ENCODE results near the gene DSTN.

DSTN gene

GRCh38 chr20:17648791-17649730 is 79.2 kb downstream of the DSTN start:
- Histone ChIP-seq H3K4me3 (ENCODE audit: low read length) (no peak overlapping the region), H3K9ac (ENCODE audit: low read length) (no peak overlapping the region), H3K9me3 (ENCODE audit: control insufficient read depth, low read length) (no peaks in the 10 kb centered on the region), H3K4me1 (ENCODE audit: control insufficient read depth, insufficient read depth, low read length) (peaks cover 75% of the 10 kb centered on the region), H3K36me3 (ENCODE audit: control insufficient read depth, insufficient read depth, low read length) (peaks cover 4% of the 10 kb centered on the region), H3K27me3 (ENCODE audit: control insufficient read depth, insufficient read depth, low read length) (no peaks in the 10 kb centered on the region)

GRCh38 chr20:17650301-17651128 is 80.6 kb downstream of the DSTN start:
- Histone ChIP-seq H3K27me3 (ENCODE audit: control insufficient read depth, insufficient read depth, low read length) (no peaks in the 10 kb centered on the region), H3K9ac (ENCODE audit: low read length) (no peak overlapping the region), H3K4me3 (ENCODE audit: low read length) (no peak overlapping the region), H3K36me3 (ENCODE audit: control insufficient read depth, insufficient read depth, low read length) (peaks cover 10% of the 10 kb centered on the region), H3K9me3 (ENCODE audit: control insufficient read depth, low read length) (no peaks in the 10 kb centered on the region), H3K4me1 (ENCODE audit: control insufficient read depth, insufficient read depth, low read length) (peaks cover 63% of the 10 kb centered on the region)

GRCh38 chr20:17651129-17651759 is 81.4 kb downstream of the DSTN start:
- no peaks in the 10 kb centered on the region for H3K9me3 ChIP-seq (ENCODE audit: control insufficient read depth, low read length)
- H3K4me3 ChIP-seq (ENCODE audit: low read length), result no peak overlapping the region
- no peak overlapping the region for H3K9ac ChIP-seq (ENCODE audit: low read length)
- H3K27me3 ChIP-seq (ENCODE audit: control insufficient read depth, insufficient read depth, low read length), result no peaks in the 10 kb centered on the region
- H3K36me3 ChIP-seq (ENCODE audit: control insufficient read depth, insufficient read depth, low read length), result peaks cover 10% of the 10 kb centered on the region
- peaks cover 61% of the 10 kb centered on the region for H3K4me1 ChIP-seq (ENCODE audit: control insufficient read depth, insufficient read depth, low read length)

GRCh38 chr20:17651760-17652388 is 82.0 kb downstream of the DSTN start:
- Histone ChIP-seq H3K4me3 (ENCODE audit: low read length) (no peak overlapping the region), H3K27me3 (ENCODE audit: control insufficient read depth, insufficient read depth, low read length) (no peaks in the 10 kb centered on the region), H3K9ac (ENCODE audit: low read length) (no peak overlapping the region)

GRCh38 chr20:17652411-17652810 is 82.5 kb downstream of the DSTN start:
- no peaks in the 10 kb centered on the region for H3K27me3 ChIP-seq (ENCODE audit: control insufficient read depth, insufficient read depth, low read length)
- no peaks in the 10 kb centered on the region for H3K9me3 ChIP-seq (ENCODE audit: control insufficient read depth, low read length)
- no peak overlapping the region for H3K9ac ChIP-seq (ENCODE audit: low read length)
- no peak overlapping the region for H3K4me3 ChIP-seq (ENCODE audit: low read length)
- peaks cover 10% of the 10 kb centered on the region for H3K36me3 ChIP-seq (ENCODE audit: control insufficient read depth, insufficient read depth, low read length)
- peaks cover 51% of the 10 kb centered on the region for H3K4me1 ChIP-seq (ENCODE audit: control insufficient read depth, insufficient read depth, low read length)

More at GRCh38 chr20:17651760-17652388, 82.0 kb downstream of the DSTN start:
- no peaks in the 10 kb centered on the region for H3K9me3 ChIP-seq (ENCODE audit: control insufficient read depth, low read length)
- H3K4me1 ChIP-seq (ENCODE audit: control insufficient read depth, insufficient read depth, low read length), result peaks cover 54% of the 10 kb centered on the region
- peaks cover 10% of the 10 kb centered on the region for H3K36me3 ChIP-seq (ENCODE audit: control insufficient read depth, insufficient read depth, low read length)

- no peak overlapping the region for H3K9ac ChIP-seq (ENCODE audit: low read length)
- no peaks in the 10 kb centered on the region for H3K9me3 ChIP-seq (ENCODE audit: control insufficient read depth, low read length)
- no peak overlapping the region for H3K4me3 ChIP-seq (ENCODE audit: low read length)
- peaks cover 36% of the 10 kb centered on the region for H3K4me1 ChIP-seq (ENCODE audit: control insufficient read depth, insufficient read depth, low read length)
- H3K27me3 ChIP-seq (ENCODE audit: control insufficient read depth, insufficient read depth, low read length), result no peaks in the 10 kb centered on the region
- peaks cover 10% of the 10 kb centered on the region for H3K36me3 ChIP-seq (ENCODE audit: control insufficient read depth, insufficient read depth, low read length)
Measured at GRCh38 chr20:17653835-17654648, 84.2 kb downstream of the DSTN start.

- Histone ChIP-seq H3K36me3 (ENCODE audit: control insufficient read depth, insufficient read depth, low read length) (peaks cover 10% of the 10 kb centered on the region), H3K4me3 (ENCODE audit: low read length) (no peak overlapping the region), H3K27me3 (ENCODE audit: control insufficient read depth, insufficient read depth, low read length) (no peaks in the 10 kb centered on the region), H3K9me3 (ENCODE audit: control insufficient read depth, low read length) (no peaks in the 10 kb centered on the region), H3K9ac (ENCODE audit: low read length) (no peak overlapping the region), H3K4me1 (ENCODE audit: control insufficient read depth, insufficient read depth, low read length) (peaks cover 32% of the 10 kb centered on the region)
Measured at GRCh38 chr20:17654649-17655285, 84.9 kb downstream of the DSTN start.

- Histone ChIP-seq H3K36me3 (ENCODE audit: control insufficient read depth, insufficient read depth, low read length) (peaks cover 10% of the 10 kb centered on the region), H3K4me1 (ENCODE audit: control insufficient read depth, insufficient read depth, low read length) (peaks cover 33% of the 10 kb centered on the region), H3K9ac (ENCODE audit: low read length) (no peak overlapping the region), H3K9me3 (ENCODE audit: control insufficient read depth, low read length) (no peaks in the 10 kb centered on the region), H3K27me3 (ENCODE audit: control insufficient read depth, insufficient read depth, low read length) (no peaks in the 10 kb centered on the region), H3K4me3 (ENCODE audit: low read length) (no peak overlapping the region)
Measured at GRCh38 chr20:17655286-17655651, 85.4 kb downstream of the DSTN start.

- H3K9me3 ChIP-seq (ENCODE audit: control insufficient read depth, low read length), result no peaks in the 10 kb centered on the region
- H3K4me3 ChIP-seq (ENCODE audit: low read length), result no peak overlapping the region
- H3K27me3 ChIP-seq (ENCODE audit: control insufficient read depth, insufficient read depth, low read length), result no peaks in the 10 kb centered on the region
- peaks cover 34% of the 10 kb centered on the region for H3K4me1 ChIP-seq (ENCODE audit: control insufficient read depth, insufficient read depth, low read length)
- H3K9ac ChIP-seq (ENCODE audit: low read length), result no peak overlapping the region
- peaks cover 10% of the 10 kb centered on the region for H3K36me3 ChIP-seq (ENCODE audit: control insufficient read depth, insufficient read depth, low read length)
Measured at GRCh38 chr20:17655865-17656479, 86.1 kb downstream of the DSTN start.

GRCh38 chr20:17657079-17657825 is 87.4 kb downstream of the DSTN start:
- Histone ChIP-seq H3K9me3 (ENCODE audit: control insufficient read depth, low read length) (no peaks in the 10 kb centered on the region), H3K36me3 (ENCODE audit: control insufficient read depth, insufficient read depth, low read length) (peaks cover 10% of the 10 kb centered on the region), H3K27me3 (ENCODE audit: control insufficient read depth, insufficient read depth, low read length) (no peaks in the 10 kb centered on the region), H3K4me1 (ENCODE audit: control insufficient read depth, insufficient read depth, low read length) (peaks cover 37% of the 10 kb centered on the region), H3K9ac (ENCODE audit: low read length) (no peak overlapping the region), H3K4me3 (ENCODE audit: low read length) (no peak overlapping the region)

Measured in mucosa of stomach (tissue), 1 donor.